ENCODE results near the gene RAB31.
"Not testable (repeated sequence)": the region's sequence is repeated elsewhere in the genome, so short reads cannot be mapped to it uniquely, and the experiment has no call there.

Gene RAB31, protein sequence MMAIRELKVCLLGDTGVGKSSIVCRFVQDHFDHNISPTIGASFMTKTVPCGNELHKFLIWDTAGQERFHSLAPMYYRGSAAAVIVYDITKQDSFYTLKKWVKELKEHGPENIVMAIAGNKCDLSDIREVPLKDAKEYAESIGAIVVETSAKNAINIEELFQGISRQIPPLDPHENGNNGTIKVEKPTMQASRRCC

GRCh38 chr18:9708057-9708433 is at the start of gene RAB31:
RAB31 (plus strand) TSS chr18:9708301; CDS start chr18:9708406, 105 bp downstream.
- DNase-seq (ENCODE audit: low read depth in 2 of 2) = no peak

DNA sequence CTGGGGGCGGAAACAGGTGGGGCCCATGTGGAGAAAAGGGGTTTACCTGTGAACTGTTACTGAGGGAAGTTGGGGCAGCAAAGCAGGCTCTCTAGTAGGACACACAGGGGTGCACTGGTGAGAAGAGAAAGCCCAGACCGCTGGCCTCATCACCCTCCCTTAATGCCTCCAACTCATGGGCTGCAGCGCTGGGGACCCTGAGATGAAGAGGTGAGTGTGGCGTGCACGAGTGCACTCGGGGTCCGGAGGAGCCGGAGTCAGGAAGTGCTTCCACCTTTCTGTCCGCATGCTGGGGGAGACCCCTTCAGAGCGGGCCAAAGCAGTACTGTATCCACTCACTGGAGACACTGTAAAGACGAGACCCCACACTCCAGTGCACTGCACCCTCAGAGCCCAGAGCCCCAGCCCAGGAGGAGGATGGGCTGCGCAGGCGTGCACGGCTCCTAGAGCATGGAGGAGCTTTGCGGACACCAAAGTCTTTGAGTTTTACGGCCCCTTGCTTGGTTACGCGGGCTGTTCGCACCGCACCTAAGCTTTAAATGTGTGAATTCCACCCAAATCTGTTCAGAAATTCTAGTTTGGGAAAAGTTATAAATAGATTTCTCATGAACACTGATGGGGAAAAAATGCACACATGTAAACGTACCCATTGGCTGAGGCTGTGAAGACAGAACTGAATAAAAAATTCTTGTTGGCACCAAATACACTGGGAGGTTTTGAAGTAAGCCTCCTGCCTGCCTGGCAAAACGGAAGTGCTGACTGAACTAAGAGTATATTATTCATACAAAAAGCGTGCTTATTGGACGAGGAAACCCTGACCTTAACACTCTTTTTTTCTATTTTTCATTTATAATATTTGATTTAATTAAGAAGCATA is 48.4 kb upstream of the RAB31 start:
- no peak for DNase-seq (ENCODE audit: low read depth in 2 of 2)

DNA sequence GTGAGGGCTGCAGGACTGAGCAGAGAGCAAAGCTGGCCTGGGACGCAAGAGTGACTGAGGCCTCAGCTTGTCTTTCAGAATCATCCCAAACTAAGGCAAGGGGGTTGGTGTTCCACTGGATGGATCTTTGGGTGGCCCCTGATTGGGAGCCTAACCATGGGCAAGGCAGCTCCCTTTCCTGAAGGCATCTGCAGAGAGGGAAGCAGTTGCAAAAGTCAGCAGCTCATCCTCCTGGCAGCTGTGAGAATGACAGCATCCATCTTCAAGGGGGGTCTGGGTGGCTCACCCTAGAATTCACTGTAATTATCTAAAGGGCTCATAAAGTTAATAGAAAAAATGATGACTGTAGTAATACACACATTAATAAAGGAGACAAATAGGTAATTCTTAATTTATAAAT is 46.5 kb upstream of the RAB31 start:
- no peak for DNase-seq (ENCODE audit: low read depth in 2 of 2)

- DNase-seq (ENCODE audit: low read depth in 2 of 2) = no peak
Observed at GRCh38 chr18:9663377-9663776, 44.7 kb upstream of the RAB31 start.

GRCh38 chr18:9665314-9665713 is 42.8 kb upstream of the RAB31 start:
- DNase-seq (ENCODE audit: low read depth in 2 of 2) = no peak

- no peak for DNase-seq (ENCODE audit: low read depth in 2 of 2)
Observed at GRCh38 chr18:9666548-9666947, 41.6 kb upstream of the RAB31 start.

GRCh38 chr18:9669016-9669415 is 39.1 kb upstream of the RAB31 start:
- DNase-seq (ENCODE audit: low read depth in 2 of 2) = no peak

DNA sequence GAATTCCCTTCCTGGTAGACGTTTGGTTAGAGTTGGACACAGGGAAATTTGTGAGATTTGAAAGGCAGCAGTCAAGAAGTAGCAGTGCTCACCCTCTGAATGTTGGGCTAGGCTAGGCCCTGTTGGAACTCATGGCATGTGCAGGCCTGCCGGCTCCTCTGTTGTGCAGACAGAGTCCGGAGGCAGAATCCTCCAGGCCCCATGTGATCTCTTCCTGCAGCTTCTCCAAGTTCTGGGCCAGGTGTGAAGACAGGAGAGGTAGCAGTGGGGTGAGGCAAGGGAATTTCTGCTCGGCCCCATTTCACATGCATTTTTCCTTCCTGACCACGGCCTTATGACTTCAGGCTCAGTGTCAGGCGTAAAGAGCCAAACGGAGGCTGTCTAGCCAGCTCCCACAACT is 36.9 kb upstream of the RAB31 start:
- no peak for DNase-seq (ENCODE audit: low read depth in 2 of 2)

GRCh38 chr18:9673296-9674251 is 34.5 kb upstream of the RAB31 start:
- DNase-seq (ENCODE audit: low read depth in 2 of 2) = no peak

DNA sequence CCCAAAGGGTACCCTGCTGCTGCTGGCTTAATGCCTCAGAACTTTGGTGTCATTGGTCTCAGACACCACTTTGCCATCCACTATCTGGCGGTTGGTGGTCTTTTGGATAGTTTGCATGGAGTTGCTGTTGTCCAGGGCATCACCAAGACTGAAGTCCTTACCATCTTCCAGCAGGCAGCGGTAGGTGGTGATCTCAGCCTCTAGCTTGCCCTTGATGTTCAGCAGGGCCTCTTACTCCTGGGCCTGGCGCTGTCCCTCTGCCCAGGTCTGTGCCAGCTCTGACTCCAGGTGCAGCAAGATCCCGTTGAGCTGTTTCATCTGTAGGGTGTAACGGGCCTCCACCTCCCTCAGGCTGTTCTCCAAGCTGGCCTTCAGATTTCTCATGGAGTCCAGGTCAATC is 29.9 kb upstream of the RAB31 start:
- not testable (repeated sequence) for DNase-seq (ENCODE audit: low read depth in 2 of 2)

GRCh38 chr18:9679125-9679524 is 29.0 kb upstream of the RAB31 start:
- DNase-seq (ENCODE audit: low read depth in 2 of 2) = no peak

DNA sequence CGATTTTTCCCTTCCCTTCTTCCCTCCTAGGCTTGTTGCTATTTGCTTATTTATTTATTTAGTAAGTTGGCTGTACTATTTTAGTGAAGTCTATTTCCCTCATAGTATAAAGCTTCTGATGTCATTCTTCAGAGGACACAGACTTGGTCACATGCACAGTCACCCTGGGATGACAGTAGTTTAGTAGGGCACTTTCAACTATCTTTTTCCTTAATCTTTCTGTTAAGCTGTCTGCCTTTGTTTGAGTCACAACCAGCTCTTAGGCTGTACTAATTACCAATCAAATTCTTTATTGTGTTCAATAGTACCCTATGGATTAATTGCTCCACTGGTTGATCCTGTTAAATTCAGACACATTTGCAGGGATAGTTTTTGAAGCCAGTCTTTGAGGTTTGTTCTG is 26.9 kb upstream of the RAB31 start:
- no peak for DNase-seq (ENCODE audit: low read depth in 2 of 2)

DNA sequence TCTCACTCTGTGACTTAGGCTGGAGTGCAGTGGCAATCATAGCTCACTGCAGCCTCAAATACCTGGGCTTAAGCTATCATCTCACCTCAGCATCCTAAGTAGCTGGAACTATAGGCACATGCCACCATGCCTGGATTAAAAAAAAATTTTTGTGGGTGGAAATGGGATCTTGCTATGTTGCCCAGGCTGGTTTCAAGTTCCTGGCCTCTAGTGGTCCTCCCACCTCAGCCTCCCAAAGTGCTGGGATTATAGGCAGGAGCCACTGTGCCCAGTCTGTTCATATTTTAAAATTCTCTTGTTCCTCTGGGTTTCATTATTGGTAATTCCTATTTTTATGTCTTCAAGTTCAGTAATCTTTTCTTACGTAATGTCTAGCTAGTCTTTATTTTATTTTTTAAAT is 25.5 kb upstream of the RAB31 start:
- no peak for DNase-seq (ENCODE audit: low read depth in 2 of 2)

- DNase-seq (ENCODE audit: low read depth in 2 of 2) = no peak
Observed at GRCh38 chr18:9683418-9684396, 24.4 kb upstream of the RAB31 start.

GRCh38 chr18:9684881-9685614 is 23.1 kb upstream of the RAB31 start:
- DNase-seq (ENCODE audit: low read depth in 2 of 2) = no peak

- no peak for DNase-seq (ENCODE audit: low read depth in 2 of 2)
Observed at GRCh38 chr18:9685615-9685890, 22.5 kb upstream of the RAB31 start.

DNA sequence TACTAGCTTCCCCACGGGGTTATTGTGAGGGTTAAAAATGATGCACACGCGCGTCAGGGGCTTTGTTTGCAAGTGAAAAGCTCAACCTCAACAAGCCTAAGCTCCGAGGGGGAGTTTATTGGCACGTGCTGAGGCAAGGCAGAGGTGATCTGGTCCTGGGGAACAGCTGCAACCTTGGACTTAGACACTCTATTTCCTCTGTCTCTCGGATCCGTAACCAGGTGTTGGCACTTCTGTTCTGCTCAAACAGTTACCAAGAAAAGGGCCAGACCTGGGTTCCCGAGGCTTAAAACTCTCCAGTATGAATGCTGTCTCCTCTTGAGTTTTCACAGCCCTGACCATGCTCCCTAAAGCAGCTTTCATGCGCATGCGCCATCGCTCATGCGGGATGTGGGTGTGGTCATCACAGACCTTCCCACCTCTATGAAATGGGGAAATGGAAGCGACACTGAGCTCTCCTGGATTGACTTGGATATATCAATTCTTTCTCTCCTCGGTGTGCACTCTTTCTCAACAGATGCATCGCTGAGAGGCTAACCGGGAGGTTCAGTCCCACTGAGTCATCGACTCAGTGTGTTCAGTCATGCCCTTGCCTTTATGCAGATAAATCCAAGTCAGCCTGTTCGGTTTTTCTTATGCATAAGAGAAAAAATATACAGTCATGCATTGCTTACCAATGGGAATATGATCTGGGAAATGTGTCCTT is 19.9 kb upstream of the RAB31 start:
- no peak for DNase-seq (ENCODE audit: low read depth in 2 of 2)

DNA sequence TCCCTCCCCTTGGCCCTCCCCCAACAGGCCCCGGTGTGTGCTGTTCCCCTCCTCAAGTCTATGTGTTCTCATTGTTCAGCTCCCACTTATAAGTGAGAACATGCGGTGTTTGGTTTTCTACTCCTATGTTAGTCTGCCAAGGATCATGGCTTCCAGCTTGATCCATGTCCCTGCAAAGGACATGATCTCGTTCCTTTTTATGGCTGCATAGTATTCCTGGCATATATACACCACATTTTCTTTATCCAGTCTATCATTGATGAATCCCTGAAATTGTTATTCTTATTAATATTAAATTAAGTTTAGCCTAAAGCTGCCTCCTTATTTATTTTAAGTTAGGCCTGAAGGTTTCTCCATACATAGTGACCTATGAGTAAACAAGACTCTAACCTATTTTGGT is 18.8 kb upstream of the RAB31 start:
- DNase-seq (ENCODE audit: low read depth in 2 of 2) = no peak

GRCh38 chr18:9690418-9691188 is 17.5 kb upstream of the RAB31 start:
- DNase-seq (ENCODE audit: low read depth in 2 of 2) = no peak

All from activated CD8-positive, alpha-beta memory T cell treated with anti-CD3 and anti-CD28 coated beads for 4 hours (primary cell).